Breast epithelium (tissue), 4 donors: ENCODE measurements around the gene UQCC5. TPM values are rescaled to one million over a fixed set of nuclear protein-coding genes. Genes with fewer than 3 reads are reported as not detected.

Experiments
- DNase-seq, 2 donors: peaks; one replicate each; pipeline ENCODE4 v3.0.0-alpha.2; 2019; ENCODE audit warnings: low spot score in 2 of 2
- H3K27ac ChIP-seq, 2 donors: fragments of 200-600 bp; sonication (generic) in 1 of 2; one replicate each; pipeline ENCODE4 v1.5.1; 2016 to 2019; ENCODE audit warnings: mild to moderate bottlenecking in 1 of 2
- H3K27me3 ChIP-seq, 2 donors: fragments of 200-600 bp; sonication (generic) in 1 of 2; one replicate each; pipeline versions ENCODE4 v1.5.1 to v1.6.0; 2017 to 2019; ENCODE audit warnings: control low read depth in 1 of 2, mild to moderate bottlenecking in 1 of 2
- H3K36me3 ChIP-seq: fragments of 200-600 bp; one replicate; pipeline ENCODE4 v1.5.1; 2019
- H3K4me1 ChIP-seq, 2 donors: fragments of 200-600 bp; sonication (generic); one replicate each; pipeline ENCODE4 v1.5.1; 2016 to 2019; ENCODE audit warnings: control low read depth in 1 of 2
- H3K4me3 ChIP-seq, 3 donors: fragments of 200-600 bp; sonication (generic); 1 replicate in 2 of 3; 2 replicates in 1 of 3; pipeline ENCODE4 v1.5.1; 2016 to 2019; ENCODE audit warnings: mild to moderate bottlenecking in 3 of 3, moderate library complexity in 2 of 3
- H3K9me3 ChIP-seq, 2 donors: fragments of 200-600 bp; sonication (generic) in 1 of 2; one replicate each; pipeline ENCODE4 v1.5.1; 2016 to 2019; ENCODE audit warnings: control low read depth in 1 of 2
- CTCF ChIP-seq, 3 donors: fragments of 450-650 bp; IDR thresholded peaks; one replicate each; pipeline ENCODE4 v1.5.1; 2016 to 2017; ENCODE audit warnings: antibody characterized with exemption in 3 of 3, mild to moderate bottlenecking in 3 of 3, moderate library complexity in 3 of 3
- POLR2A ChIP-seq: fragments of 450-650 bp; IDR thresholded peaks from one replicate; pipeline ENCODE4 v1.6.1; 2016; ENCODE audit warnings: antibody characterized with exemption, mild to moderate bottlenecking, moderate library complexity
- POLR2AphosphoS5 ChIP-seq, 3 donors: sonication (generic); formaldehyde crosslinking; IDR thresholded peaks; one replicate each; pipeline ENCODE4 v1.6.1; 2017; ENCODE audit warnings: antibody characterized with exemption in 3 of 3
- intact Hi-C: fragments of 100-400 bp; cut with DNase I; formaldehyde crosslinking; loops from one replicate; pipeline ENCODE4 v1.15.1; 2023; ENCODE audit warnings: low total_unique reads
- total RNA-seq, 3 donors: library from RNA; depleted of rRNA; stranded (reverse); fragments of >200 nt; gene quantifications; one replicate each; pipeline ENCODE4 v1.1.0, GENCODE V29; 2016

Gene UQCC5
- total RNA-seq, 3 donors from 2014 or later: 1.3 to 14.1 (median 1.8) TPM

GRCh38 chr3:52520141-52520667 is 16.2 kb upstream of the UQCC5 start:
- H3K9me3 ChIP-seq: no peaks in the 10 kb centered on the region
- no peaks in the 10 kb centered on the region for H3K36me3 ChIP-seq
- intact Hi-C loops: no loop called here
- TF ChIP-seq POLR2A (no peak), CTCF (IDR thresholded peaks at IDR 0.05) (no peak), POLR2AphosphoS5 (IDR thresholded peaks at IDR 0.05) (no peak)
- DNase-seq: no peak
- H3K4me1 ChIP-seq: peaks cover 2 to 3% of the 10 kb centered on the region in 2 donors
- no peaks in the 10 kb centered on the region for H3K27me3 ChIP-seq
- no peak overlapping the region for H3K27ac ChIP-seq
- no peak overlapping the region for H3K4me3 ChIP-seq

GRCh38 chr3:52520716-52521487 is 15.5 kb upstream of the UQCC5 start:
- intact Hi-C loops: no loop called here
- H3K36me3 ChIP-seq: no peaks in the 10 kb centered on the region

GRCh38 chr3:52521488-52521824 is 14.9 kb upstream of the UQCC5 start:
- no peak for DNase-seq
- Histone ChIP-seq H3K4me1 (peaks cover 3 to 12% of the 10 kb centered on the region in 2 donors), H3K4me3 (no peak overlapping the region), H3K9me3 (no peaks in the 10 kb centered on the region), H3K36me3 (no peaks in the 10 kb centered on the region), H3K27me3 (no peaks in the 10 kb centered on the region), H3K27ac (no peak overlapping the region)
- intact Hi-C loops: no loop called here
- TF ChIP-seq POLR2AphosphoS5 (IDR thresholded peaks at IDR 0.05) (no peak), CTCF (IDR thresholded peaks at IDR 0.05) (no peak), POLR2A (no peak)

More at GRCh38 chr3:52520716-52521487, 15.5 kb upstream of the UQCC5 start:
- DNase-seq: no peak
- no peak overlapping the region for H3K27ac ChIP-seq
- H3K4me3 ChIP-seq: no peak overlapping the region
- peaks cover 3 to 9% of the 10 kb centered on the region in 2 donors for H3K4me1 ChIP-seq
- H3K9me3 ChIP-seq: no peaks in the 10 kb centered on the region
- TF ChIP-seq POLR2A: no peak
- no peak for TF ChIP-seq CTCF (IDR thresholded peaks at IDR 0.05)
- no peak for TF ChIP-seq POLR2AphosphoS5 (IDR thresholded peaks at IDR 0.05)
- H3K27me3 ChIP-seq: no peaks in the 10 kb centered on the region

- TF ChIP-seq POLR2AphosphoS5 (IDR thresholded peaks at IDR 0.05) (no peak), CTCF (IDR thresholded peaks at IDR 0.05) (no peak), POLR2A (no peak)
- Histone ChIP-seq H3K27ac (no peak overlapping the region), H3K9me3 (no peaks in the 10 kb centered on the region), H3K27me3 (no peaks in the 10 kb centered on the region), H3K4me1 (peaks cover 3 to 12% of the 10 kb centered on the region in 2 donors), H3K36me3 (no peaks in the 10 kb centered on the region), H3K4me3 (no peak overlapping the region)
- intact Hi-C loops: no loop called here
- DNase-seq: no peak
These were observed 14.3 kb upstream of the UQCC5 start for GRCh38 chr3:52521881-52522650.
